ENCODE data around the gene SCD5. TPM values are rescaled to one million over a fixed set of nuclear protein-coding genes. Genes with fewer than 3 reads are reported as not detected.

SCD5 gene
- total RNA-seq, 2 experiments from 2014 or later = 1.6 to 2.2 TPM

DNA sequence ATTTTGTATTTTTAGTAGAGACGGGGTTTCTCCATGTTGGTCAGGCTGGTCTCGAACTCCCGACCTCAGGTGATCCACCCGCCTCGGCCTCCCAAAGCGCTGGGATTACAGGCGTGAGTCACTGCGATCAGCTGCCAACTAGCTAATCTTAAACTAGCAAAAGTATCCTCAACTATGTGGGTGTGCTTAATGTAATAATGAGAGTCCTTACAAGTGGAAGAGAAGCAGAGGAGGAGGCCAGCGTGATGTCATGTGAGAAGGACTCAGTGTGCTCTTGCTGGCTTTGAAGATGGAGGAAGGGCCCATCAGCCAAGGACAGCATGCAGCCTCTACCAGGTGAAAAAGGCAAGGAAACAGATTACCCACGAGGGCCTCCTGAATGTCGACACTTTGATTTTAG, 19.6 kb downstream of the SCD5 start:
- ATAC-seq (no peak), DNase-seq (no peak)
- no peak overlapping the region for H3K4me3 Mint-ChIP-seq
- H3K4me1 Mint-ChIP-seq (ENCODE audit: low read depth) = no peaks in the 10 kb centered on the region
- H3K27me3 Mint-ChIP-seq = no peaks in the 10 kb centered on the region
- no peaks in the 10 kb centered on the region for H3K36me3 Mint-ChIP-seq (ENCODE audit: low read depth)
- no peaks in the 10 kb centered on the region for H3K9me3 Mint-ChIP-seq
- intact Hi-C loops (cut with micrococcal nuclease) = no loop called here
- CTCF ChIA-PET = no interaction called here
- POLR2A ChIA-PET = interaction anchor here (0.9 kb wide), 1 partner anchor 10 kb away, joined by 3 read pairs; no protein-coding TSS in a partner anchor
- no peak overlapping the region for H3K27ac Mint-ChIP-seq
- TF ChIP-seq, protein P1, sequence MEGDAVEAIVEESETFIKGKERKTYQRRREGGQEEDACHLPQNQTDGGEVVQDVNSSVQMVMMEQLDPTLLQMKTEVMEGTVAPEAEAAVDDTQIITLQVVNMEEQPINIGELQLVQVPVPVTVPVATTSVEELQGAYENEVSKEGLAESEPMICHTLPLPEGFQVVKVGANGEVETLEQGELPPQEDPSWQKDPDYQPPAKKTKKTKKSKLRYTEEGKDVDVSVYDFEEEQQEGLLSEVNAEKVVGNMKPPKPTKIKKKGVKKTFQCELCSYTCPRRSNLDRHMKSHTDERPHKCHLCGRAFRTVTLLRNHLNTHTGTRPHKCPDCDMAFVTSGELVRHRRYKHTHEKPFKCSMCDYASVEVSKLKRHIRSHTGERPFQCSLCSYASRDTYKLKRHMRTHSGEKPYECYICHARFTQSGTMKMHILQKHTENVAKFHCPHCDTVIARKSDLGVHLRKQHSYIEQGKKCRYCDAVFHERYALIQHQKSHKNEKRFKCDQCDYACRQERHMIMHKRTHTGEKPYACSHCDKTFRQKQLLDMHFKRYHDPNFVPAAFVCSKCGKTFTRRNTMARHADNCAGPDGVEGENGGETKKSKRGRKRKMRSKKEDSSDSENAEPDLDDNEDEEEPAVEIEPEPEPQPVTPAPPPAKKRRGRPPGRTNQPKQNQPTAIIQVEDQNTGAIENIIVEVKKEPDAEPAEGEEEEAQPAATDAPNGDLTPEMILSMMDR (IDR thresholded peaks at IDR 0.05) = no peak

DNA sequence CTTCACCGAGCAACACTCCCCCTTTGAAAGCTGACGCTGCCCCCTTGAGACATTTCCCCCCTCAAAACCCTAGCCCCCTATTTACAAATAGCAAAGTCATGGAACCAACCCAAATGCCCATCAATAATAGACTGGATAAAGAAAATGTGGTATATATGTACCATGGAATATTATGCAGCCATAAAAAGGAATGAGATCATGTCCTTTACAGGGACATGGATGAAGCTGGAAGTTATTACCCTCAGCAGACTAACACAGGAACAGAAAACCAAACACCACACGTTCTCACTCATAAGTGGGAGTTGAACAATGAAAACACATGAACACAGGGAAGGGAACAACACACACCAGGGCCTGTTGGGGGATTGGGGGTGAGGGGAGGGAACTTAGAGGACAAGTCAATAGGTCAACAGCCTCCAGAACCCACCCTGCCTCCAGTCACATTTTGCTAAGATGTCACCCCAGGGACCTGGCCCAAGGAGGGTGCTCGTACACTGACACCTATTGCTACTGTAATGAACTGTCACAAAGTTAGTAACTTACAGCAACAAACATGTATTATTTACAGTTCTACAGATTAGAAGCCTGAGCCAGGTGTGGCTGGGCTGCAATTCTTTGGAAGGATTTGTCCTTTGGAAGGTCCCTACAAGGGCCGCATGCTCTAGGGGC, 20.6 kb downstream of the SCD5 start:
- POLR2A ChIA-PET = interaction anchor here (0.9 kb wide), 1 partner anchor 11 kb away, joined by 3 read pairs; no protein-coding TSS in a partner anchor
- ATAC-seq = no peak
- CTCF ChIA-PET = no interaction called here
- Mint-ChIP-seq H3K27me3 (peaks cover 3% of the 10 kb centered on the region), H3K4me3 (no peak overlapping the region), H3K4me1 (ENCODE audit: low read depth) (no peaks in the 10 kb centered on the region), H3K27ac (no peak overlapping the region), H3K36me3 (ENCODE audit: low read depth) (no peaks in the 10 kb centered on the region), H3K9me3 (no peaks in the 10 kb centered on the region)
- TF ChIP-seq, protein P1 (IDR thresholded peaks at IDR 0.05) = no peak
- intact Hi-C loops (cut with micrococcal nuclease) = no loop called here
- no peak for DNase-seq

DNA sequence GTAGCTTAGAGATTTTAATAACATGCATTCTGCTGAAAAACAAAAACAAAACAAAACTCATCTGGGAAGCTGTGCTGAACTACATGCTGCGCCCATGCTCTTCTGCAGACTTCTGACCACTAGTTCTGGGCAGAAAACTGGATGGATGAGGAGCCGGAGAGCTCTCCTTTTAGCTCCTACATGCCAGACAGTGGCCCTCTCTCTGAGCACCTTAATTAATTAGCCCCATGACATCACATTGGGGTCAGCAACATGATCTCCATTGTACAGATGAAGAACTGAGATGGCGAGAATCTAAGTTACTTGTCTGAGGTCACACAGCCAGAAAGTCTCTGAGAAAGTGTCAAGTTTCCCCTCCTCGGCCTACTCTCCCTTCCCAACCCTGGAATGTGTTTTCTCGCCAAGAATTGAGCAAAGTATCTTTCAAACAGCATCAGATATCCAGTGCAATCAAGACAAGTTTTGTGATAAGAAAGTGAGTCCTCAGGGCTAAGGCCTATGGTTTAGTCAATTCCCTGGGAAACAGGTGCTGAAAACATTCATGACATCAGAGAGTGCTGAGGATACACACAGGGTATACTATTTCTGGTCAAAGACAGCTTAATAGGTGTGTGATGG, 21.6 kb downstream of the SCD5 start:
- ATAC-seq (no peak), DNase-seq (no peak)
- Mint-ChIP-seq H3K27ac (no peak overlapping the region), H3K4me1 (ENCODE audit: low read depth) (no peaks in the 10 kb centered on the region), H3K27me3 (peaks cover 4% of the 10 kb centered on the region), H3K4me3 (no peak overlapping the region), H3K9me3 (no peaks in the 10 kb centered on the region), H3K36me3 (ENCODE audit: low read depth) (no peaks in the 10 kb centered on the region)
- intact Hi-C loops (cut with micrococcal nuclease) = no loop called here
- ChIA-PET POLR2A (no interaction called here), CTCF (no interaction called here)
- TF ChIP-seq, protein P1 (IDR thresholded peaks at IDR 0.05) = no peak

DNA sequence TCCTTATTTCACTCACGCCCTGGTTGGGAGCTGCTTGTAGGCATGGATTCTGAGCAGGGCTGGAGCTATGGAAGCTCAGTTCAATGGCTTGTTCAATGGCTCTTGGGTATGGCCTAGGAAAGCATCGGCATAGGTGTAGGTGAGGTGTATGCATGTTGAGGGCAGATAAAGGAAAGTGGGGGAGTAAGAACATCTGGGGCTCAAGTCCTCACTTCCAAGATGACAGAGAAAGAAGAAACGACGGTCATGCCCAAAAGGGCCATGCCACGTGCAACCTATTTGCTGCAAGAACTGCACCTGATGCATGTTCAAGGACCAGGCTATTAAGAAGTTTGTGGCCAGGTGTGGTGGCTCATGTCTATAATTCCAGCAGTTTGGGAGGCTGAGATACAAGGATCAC, 23.4 kb downstream of the SCD5 start:
- Mint-ChIP-seq H3K27me3 (peaks cover 6% of the 10 kb centered on the region), H3K4me1 (ENCODE audit: low read depth) (no peaks in the 10 kb centered on the region), H3K27ac (no peak overlapping the region), H3K36me3 (ENCODE audit: low read depth) (no peaks in the 10 kb centered on the region), H3K9me3 (no peaks in the 10 kb centered on the region), H3K4me3 (no peak overlapping the region)
- DNase-seq (no peak), ATAC-seq (no peak)
- ChIA-PET CTCF (interaction anchor here (1.0 kb wide), 1 partner anchor 27 kb away, joined by 3 read pairs; no protein-coding TSS in a partner anchor), POLR2A (no interaction called here)
- intact Hi-C loops (cut with micrococcal nuclease) = no loop called here
- TF ChIP-seq, protein P1 (IDR thresholded peaks at IDR 0.05) = no peak

DNA sequence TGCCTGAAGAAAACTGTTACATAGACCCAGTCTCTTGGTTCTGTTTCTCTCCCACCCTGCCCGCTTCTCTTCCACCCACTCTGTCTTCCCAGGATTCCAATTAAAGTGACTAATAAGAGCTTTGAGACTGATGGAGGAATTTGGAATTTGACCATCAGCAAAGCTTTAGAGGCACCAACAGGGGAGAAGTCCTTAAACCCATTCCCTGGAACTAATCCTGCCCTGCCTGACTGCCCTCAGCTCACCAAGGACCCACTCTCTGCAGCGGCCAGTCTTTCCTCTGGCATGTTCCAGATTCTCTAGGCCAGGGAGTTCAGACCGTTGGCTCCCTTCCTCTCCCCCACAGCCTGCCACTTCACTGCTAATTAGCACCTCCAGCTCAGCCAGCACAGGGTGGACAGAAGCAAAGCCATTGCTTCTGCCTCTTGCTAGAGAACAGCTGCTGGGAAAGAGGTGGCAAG, 23.9 kb downstream of the SCD5 start:
- ATAC-seq (no peak), DNase-seq (no peak)
- POLR2A ChIA-PET = no interaction called here
- Mint-ChIP-seq H3K4me3 (no peak overlapping the region), H3K9me3 (no peaks in the 10 kb centered on the region), H3K36me3 (ENCODE audit: low read depth) (no peaks in the 10 kb centered on the region), H3K27me3 (peaks cover 7% of the 10 kb centered on the region), H3K27ac (no peak overlapping the region), H3K4me1 (ENCODE audit: low read depth) (no peaks in the 10 kb centered on the region)
- TF ChIP-seq, protein P1 (IDR thresholded peaks at IDR 0.05) = no peak
- intact Hi-C loops (cut with micrococcal nuclease) = no loop called here
- CTCF ChIA-PET = no interaction called here

Data from activated CD8-positive, alpha-beta T cell treated with anti-CD3 and anti-CD28 coated beads for 36 hours (primary cell).